HG02938 (cell line): ENCODE results near the gene MYO1D.
A peak's percentile ranks its signal among the peaks of the same experiment; 100 is the strongest.
"Not testable (repeated sequence)": the region's sequence is repeated elsewhere in the genome, so short reads cannot be mapped to it uniquely, and the experiment has no call there.

Experiments
- ATAC-seq: cut with Tn5 transposase; IDR thresholded peaks from one replicate; pipeline ENCODE4 v1.9.1; 2021; ENCODE audit warnings: mild to moderate bottlenecking, moderate library complexity; ENCODE audit not compliant: unreplicated experiment

The MYO1D gene

DNA sequence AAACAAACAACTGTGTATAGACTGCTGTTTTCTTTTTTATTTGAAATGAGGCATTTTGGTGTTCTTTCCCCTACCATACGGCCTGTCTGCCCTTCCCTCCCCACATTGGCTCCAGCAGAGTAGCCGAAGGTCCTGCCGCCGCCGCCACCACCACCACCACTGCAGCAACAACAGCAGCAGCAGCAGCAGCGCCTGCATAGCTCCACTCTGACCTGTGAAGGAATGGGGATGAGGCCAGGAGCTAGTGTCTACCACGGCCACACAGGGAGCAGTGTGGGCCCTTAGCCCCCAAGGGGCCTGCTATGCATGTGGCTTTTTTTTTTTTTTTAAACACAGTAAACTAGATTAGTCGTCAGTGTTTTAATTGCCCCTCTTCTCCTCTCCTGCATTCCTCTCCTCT lies 395.7 kb downstream of the MYO1D start:
- no peak for ATAC-seq

DNA sequence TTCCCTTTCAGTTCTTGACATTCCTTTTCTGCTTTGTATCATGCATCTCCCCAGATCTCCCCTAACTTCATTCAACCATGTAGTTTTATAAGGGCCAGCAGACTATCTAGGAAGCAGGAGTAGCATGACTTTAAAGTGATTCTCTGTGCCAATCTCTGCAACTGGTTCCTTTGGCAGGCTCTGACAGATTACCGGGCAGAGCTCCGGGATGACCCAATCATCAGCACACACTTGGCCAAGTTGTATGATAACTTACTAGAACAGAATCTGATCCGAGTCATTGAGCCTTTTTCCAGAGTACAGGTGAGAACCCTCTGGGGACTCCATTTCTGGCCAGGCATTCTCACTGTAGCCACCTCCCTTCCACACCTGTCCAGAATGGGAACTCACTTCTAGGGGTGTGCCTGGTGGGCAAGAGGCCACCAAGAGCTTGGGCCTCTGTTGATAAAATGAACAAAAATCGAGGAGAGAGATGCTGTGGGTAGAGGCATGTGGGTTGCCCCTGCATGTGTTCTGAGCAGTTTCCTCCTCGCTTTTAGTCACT lies 397.8 kb downstream of the MYO1D start:
- no peak for ATAC-seq

DNA sequence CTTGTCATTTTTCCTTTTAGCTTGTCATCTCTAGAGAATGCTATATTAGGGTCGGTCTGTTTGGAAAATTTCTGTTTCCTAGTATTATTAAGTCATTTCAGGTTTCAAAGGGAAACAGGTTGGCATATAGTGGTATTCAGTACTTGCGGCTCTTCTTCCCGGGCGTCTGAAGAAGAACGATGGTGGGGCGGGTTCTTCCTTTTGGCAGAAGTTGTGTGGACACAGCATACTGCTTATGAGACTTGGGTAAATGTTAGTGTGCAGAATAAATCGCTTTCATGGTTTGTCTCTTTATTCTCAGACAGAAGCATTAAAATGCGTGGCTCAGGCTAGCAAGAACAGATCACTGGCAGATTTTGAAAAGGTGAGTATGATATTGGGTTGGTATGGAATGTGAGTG lies 399.7 kb downstream of the MYO1D start:
- no peak for ATAC-seq

- ATAC-seq: no peak
Observed at GRCh38 chr17:32475258-32475657, 401.7 kb downstream of the MYO1D start.

GRCh38 chr17:32471652-32472051 lies 405.3 kb downstream of the MYO1D start:
- ATAC-seq: no peak

GRCh38 chr17:32470405-32471167 lies 406.3 kb downstream of the MYO1D start:
- no peak for ATAC-seq

DNA sequence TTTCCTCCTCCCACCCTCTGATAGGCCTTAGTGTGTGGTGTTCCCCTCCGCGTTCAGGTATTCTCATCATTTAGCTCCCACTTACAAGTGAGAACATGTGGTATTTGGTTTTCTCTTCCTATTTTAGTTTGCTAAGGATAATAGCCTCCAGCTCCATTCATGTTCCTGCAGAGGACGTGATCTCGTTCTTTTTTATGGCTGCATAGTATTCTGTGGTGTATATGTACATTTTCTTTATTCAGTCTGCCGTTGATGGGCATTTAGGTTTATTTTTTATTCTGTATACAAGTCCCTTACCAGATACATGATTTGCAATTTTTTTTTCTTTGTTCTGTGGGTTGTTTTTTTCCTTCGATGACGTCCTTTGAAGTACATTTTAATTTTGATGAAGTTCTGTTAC lies 409.0 kb downstream of the MYO1D start:
- no peak for ATAC-seq

GRCh38 chr17:32464374-32464773 lies 412.6 kb downstream of the MYO1D start:
- no peak for ATAC-seq

DNA sequence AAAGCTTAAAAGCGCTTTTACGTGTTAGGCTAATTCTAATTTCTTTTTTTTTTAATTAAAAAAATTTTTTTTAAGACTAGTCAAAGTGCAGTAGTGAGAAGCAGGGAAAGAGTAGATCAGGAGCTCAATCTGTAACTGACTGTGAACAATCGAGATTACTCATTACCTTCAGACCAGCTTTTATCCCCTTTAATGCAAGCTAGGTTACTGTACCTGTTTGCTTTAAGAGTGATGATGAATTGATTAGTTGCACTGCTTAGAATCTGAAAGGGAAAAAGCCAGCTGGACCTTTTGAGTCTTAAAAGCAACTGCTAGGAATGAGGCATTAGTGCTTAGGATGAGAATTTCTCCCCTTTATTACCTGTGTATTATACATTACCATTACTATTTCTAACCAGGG lies 413.6 kb downstream of the MYO1D start:
- ATAC-seq: no peak

DNA sequence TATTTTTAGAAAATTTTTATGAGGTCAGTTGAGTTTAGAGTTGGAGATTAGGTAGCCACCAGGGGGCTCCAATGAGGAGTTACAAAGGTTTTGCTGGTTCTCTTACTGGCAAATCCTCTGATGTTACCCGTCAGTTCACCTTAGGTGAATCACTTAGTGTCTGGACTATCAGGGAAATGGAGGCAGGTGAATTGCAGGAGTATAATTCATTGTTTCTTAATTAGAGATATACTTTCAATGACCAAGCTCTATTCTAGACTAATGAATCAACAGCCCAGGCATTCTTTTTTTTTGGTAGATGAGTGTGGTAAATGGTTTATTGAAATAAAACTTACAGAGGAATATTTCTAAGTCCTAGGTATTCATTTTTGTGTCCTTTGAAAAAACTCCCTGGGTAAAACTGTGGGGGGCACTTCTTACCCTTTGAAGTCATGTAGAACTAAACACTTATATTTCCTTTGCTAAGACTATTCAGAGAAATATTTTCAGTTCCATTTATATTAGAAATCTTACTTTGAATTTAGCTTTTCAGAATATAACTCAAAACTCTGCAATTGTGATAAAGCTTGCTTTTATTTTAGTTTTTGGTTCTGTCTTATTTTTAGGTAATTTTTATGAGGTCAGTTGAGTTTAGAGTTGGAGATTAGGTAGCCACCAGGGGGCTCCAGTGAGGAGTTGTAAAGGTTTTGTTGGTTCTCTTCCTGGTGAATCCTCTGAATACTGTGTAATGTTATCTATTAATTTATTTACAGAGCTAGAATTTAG lies 414.9 kb downstream of the MYO1D start:
- no peak for ATAC-seq

GRCh38 chr17:32461498-32461852 lies 415.4 kb downstream of the MYO1D start:
- no peak for ATAC-seq

- no peak for ATAC-seq
Observed at GRCh38 chr17:32460054-32460453, 416.9 kb downstream of the MYO1D start.

DNA sequence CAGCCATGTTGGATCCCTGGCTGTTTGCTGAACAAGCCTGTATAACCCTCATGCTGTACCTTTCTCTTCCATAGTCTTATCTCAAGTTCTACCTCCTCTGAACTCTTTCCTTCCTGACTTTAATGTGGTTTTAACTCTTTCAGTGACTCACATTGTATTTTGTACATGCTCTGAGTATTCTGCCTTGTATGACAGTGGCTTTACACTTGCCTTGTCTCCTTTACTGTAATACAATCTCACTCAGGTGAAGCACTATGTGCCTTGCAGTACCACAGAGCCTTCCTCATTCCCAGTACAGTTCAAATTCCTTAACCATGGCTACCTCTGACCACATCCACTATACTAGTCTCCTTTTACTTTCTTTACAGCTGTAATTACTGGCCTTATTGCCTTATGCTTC lies 418.6 kb downstream of the MYO1D start:
- no peak for ATAC-seq

DNA sequence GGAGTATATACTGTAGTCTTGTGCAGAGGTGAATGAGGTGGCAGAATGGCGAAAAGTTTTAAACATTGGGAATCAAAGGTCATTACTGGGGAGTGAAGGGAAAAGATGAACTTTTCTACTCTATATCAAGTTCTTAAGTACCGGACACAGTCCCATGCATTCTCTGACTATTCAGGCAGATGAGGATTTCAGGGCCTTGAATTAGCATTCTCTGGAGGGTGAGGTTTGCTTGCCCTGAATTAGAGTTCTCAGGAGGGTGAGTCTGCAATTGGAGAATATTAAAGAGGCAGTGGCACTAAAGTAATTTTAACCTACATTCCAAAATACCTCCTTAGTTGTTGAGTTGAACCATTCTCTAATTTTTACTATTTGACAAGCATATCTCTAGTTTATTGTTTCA lies 423.6 kb downstream of the MYO1D start:
- ATAC-seq: no peak

DNA sequence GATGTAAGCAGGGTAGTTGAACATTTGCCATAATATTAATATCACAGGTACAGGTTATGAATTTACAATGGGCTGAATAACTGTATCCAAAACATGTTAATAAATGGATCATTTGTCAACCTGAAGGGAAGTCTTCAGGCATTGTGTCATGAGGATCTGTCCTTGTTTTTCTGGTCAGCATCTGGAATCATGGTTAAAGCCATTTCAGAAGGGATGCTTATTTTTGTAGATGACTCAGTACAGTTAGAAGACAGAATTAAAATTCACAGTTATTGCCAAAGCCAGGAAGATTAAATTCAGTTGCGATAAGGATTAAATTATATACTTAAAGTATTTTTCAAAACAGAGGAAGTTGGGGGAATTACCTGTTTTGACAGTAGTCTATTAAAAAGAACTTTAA lies 424.6 kb downstream of the MYO1D start:
- ATAC-seq: no peak

DNA sequence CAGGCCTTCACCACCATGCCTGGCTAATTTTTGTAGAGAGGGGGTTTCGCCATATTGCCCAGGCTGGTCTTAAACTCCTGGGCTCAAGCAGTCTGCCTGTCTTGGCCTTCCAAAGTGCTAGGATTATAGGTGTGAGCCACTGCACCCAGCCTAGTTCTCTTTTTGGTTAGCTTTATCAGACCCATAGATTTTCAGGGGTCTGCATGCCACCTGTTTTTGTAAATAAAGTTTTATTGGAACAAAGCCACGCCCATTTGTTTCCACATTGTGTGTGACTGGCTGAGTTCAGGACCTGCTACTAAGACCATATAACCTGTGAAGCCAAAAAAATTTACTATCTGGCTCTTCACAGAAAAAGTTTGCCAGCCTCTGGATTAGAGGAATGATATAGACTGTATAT lies 425.0 kb downstream of the MYO1D start:
- ATAC-seq: no peak

DNA sequence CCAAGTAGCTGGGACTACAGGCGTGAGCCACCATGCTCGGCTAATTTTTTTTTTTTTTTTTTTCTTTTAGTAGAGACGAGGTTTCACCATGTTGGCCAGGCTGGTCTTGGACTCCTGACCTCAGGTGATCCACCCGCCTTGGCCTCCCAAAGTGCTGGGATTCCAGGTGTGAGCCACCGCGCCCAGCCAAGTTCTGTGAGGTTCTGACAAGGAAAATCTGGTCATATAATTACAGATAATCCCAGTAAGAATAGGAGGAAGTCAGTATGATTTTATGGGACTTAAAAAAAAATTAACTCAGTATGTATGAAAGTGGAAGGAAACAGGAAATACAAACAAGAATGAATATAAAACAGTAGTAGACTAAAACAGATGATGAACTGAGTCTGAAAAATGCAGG lies 426.5 kb downstream of the MYO1D start:
- not testable (repeated sequence) for ATAC-seq

DNA sequence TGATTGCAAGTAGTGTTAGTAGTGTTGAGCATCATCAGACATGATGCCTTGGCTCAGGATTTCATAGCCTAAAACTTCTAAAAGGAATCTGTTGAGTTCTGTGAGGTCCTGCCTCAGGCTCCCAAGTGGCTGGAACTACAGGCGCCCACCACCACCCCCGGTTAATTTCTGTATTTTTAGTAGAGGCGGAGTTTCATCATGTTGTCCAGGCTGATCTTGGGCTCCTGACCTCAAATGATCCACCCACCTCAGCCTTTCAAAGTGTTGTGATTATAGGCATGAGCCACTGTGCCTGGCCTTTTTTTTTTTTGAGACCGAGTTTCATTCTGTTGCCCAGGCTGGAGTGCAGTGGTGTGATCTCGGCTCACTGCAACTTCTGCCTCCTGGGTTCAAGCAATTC lies 427.0 kb downstream of the MYO1D start:
- no peak for ATAC-seq

GRCh38 chr17:32446949-32447348 lies 430.0 kb downstream of the MYO1D start:
- ATAC-seq: no peak

DNA sequence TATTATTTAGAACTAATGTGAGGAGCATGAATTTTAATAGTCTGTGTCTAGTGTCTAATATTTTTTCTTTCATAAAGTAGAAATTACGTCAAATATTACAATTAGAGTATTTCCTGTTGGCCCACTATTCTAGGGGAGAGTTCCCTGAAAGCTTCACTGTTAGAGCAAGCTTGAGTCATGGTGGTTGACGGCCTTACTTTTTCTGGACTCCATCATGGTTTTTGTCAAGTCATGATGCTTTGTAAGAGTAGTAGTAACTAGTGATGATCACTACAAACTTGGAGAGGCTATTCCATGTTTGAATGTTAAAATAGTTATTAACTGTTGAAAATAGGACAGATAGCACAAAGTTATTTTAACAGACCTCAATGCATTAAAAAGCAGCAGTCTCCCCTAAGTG lies 431.0 kb downstream of the MYO1D start:
- ATAC-seq: no peak

- ATAC-seq: no peak
Observed at GRCh38 chr17:32445497-32445896, 431.4 kb downstream of the MYO1D start.

GRCh38 chr17:32445074-32445415 lies 431.9 kb downstream of the MYO1D start:
- peak; percentile 2 for ATAC-seq
